A549 treated with CpdA at 1 μM for 4 hours (cell line): Measurements from ENCODE around the gene CAVIN1. TPM values are rescaled to one million over a fixed set of nuclear protein-coding genes. Genes with fewer than 3 reads are reported as not detected.

Source experiments
- total RNA-seq: library from RNA; stranded (reverse); fragments of 200-300 nt; extraction: Qiagen RNA extraction; gene quantifications from 5 replicates; pipeline ENCODE4 v1.2.3, GENCODE V29; 2022; ENCODE audit warnings: low read depth

Gene CAVIN1, protein sequence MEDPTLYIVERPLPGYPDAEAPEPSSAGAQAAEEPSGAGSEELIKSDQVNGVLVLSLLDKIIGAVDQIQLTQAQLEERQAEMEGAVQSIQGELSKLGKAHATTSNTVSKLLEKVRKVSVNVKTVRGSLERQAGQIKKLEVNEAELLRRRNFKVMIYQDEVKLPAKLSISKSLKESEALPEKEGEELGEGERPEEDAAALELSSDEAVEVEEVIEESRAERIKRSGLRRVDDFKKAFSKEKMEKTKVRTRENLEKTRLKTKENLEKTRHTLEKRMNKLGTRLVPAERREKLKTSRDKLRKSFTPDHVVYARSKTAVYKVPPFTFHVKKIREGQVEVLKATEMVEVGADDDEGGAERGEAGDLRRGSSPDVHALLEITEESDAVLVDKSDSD
- 423 to 509 TPM (median 462 TPM) in 5 replicates for total RNA-seq

DNA sequence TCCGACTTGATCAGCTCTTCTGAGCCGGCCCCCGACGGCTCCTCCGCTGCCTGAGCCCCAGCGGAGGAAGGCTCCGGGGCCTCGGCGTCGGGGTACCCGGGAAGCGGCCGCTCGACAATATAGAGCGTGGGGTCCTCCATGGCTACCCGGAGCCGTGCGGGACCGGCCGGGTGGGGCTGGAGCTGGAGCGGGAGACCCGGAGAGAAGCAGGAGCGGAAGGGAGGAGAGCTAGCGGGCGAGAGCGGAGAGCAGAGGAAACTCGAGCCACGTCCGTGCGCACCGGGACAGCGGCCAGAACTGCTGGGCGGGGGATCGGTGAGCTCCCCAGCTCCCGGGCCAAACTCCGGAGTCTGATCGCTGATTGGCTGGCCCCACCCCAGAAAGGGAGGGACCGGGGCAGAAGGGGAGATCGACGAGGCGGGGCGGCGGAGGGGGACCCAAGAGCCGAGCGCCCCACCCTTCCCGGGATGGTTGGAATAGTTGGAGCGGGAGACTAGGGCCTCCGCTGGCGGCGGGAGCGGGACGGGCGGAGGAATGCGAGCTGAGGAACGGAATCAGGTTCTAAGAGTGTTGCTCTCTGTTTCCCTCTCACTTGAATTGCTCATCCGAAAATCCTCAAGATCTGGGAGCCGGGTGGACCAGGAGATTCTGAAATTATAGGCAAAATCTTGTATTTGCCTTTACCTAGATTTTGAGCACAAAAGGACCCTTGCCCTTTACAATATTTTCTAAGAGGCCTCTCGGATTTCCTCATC lies at the start of gene CAVIN1:
CAVIN1 (minus strand) TSS at position 299 of the 755 bp plus-strand sequence; CDS start at position 140, 159 bp downstream.

DNA sequence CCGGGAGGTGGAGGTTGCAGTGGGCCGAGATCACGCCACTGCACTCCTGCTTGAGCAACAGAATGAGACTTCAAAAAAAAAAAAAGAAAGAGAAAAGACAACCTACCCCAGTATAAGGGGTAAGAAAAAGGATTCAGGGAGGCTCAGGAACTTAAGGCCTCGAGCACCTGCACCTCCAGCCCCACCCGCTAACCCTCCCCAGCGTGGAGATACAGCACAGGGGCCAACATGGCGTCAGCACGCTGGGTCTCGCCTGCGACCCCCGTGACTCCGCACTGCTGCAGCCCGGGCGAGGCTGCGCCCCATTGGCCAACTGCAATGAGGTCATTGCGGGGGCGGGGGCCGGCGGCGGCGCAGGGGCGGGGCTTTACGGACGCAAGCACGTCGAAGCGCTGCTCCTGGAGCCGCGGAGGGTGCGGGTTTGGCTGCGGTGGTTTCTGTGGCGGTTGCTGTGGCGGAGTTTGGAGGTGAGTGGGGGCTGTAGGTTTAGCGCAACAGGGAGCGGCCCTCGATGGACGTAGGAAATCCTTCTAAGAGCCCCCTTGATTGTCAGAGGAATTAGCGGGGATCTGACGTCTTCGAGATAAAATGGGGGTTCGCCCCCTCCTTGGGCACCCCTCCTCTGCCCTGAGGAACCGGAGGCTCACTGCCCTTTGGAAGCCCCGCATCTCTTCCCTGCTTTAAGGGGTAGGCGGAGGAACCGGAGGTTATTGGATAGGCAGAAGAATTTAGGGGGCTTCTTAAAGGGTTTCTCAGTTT lies 35.6 kb upstream of the CAVIN1 start, which contains the start of gene ATP6V0A1:
ATP6V0A1 (plus strand) TSS at position 382 of the 759 bp plus-strand sequence. CDS start 2,017 bp downstream, outside the sequence.

DNA sequence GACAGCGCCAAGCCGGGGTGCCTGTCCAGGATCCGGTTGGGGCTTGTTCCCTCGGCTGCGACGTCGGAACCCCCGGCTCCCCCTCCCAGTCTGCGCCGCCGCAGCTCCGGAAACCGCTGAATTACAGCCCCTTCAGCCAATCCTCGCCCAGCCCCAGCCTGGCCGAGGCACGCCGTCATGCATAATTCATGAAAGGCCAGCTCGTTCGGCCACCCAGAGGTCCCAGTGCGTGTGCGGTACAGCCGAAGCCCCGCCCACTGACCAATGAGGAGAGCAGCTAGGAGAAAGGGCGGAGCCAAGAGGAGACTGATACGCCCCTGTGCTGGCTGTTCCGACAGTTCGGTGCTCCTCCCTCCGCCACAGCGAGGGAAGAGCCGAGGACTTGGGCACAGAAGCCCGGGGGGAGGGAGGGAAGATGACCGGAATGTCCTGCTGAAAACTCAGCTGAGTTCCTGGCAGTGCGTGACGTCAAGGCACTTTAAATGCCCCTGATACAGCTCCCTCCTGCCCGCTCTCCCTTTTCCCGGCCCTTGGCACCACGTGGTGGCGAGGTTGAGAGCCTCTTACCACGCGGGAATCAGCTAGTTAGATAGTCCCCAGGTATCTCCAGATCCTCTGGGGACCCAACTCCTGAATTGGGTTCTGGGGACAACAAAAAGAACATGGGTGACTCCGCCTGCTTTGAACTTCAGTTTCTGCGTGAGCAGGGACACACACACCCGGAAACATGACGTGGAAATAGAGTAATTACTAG lies 34.5 kb downstream of the CAVIN1 start, which contains the start of gene STAT3:
STAT3 (minus strand) TSS at position 62 of the 754 bp plus-strand sequence. CDS start 39,926 bp downstream, outside the sequence.

Other genes with a start within 250 kb of the CAVIN1 start
- gene KCNH4, start 242.1 kb downstream of the CAVIN1 start, total RNA-seq: 0.28 to 0.61 TPM (median 0.49 TPM) in 5 replicates
- 0.10 TPM in 1 of 5 replicates, not detected in the others for gene HCRT, start 237.8 kb downstream of the CAVIN1 start, total RNA-seq
- gene GHDC, start 228.8 kb downstream of the CAVIN1 start, total RNA-seq: 14.2 to 22.4 TPM (median 20.2 TPM) in 5 replicates
- gene STAT5B, start 146.9 kb downstream of the CAVIN1 start, total RNA-seq: 23.5 to 33.2 TPM (median 28.6 TPM) in 5 replicates
- 5.8 to 8.2 TPM (median 6.4 TPM) in 5 replicates for gene STAT5A, start 134.8 kb downstream of the CAVIN1 start, total RNA-seq
- 82.9 to 90.0 TPM (median 84.6 TPM) in 5 replicates for gene STAT3, start 34.8 kb downstream of the CAVIN1 start, total RNA-seq
- 38.9 to 52.3 TPM (median 50.4 TPM) in 5 replicates for gene ATP6V0A1, start 35.6 kb upstream of the CAVIN1 start, total RNA-seq
- gene NAGLU, start 113.0 kb upstream of the CAVIN1 start, total RNA-seq: 31.1 to 46.8 TPM (median 42.4 TPM) in 5 replicates
- 1.2 to 1.9 TPM (median 1.5 TPM) in 5 replicates for gene HSD17B1, start 129.7 kb upstream of the CAVIN1 start, total RNA-seq
- 104 to 135 TPM (median 124 TPM) in 5 replicates for gene COASY, start 138.9 kb upstream of the CAVIN1 start, total RNA-seq
- gene MLX, start 143.8 kb upstream of the CAVIN1 start, total RNA-seq: 51.8 to 60.6 TPM (median 57.2 TPM) in 5 replicates
- 35.3 to 49.1 TPM (median 36.5 TPM) in 5 replicates for gene PSMC3IP, start 154.5 kb upstream of the CAVIN1 start, total RNA-seq
- gene RETREG3, start 186.1 kb upstream of the CAVIN1 start, total RNA-seq: 27.4 to 32.7 TPM (median 29.2 TPM) in 5 replicates
- 145 to 162 TPM (median 150 TPM) in 5 replicates for gene TUBG1, start 186.4 kb upstream of the CAVIN1 start, total RNA-seq
- gene TUBG2, start 236.0 kb upstream of the CAVIN1 start, total RNA-seq: 21.3 to 26.6 TPM (median 23.8 TPM) in 5 replicates